AG09309 (cell line): ENCODE results near the gene CNTD1.

Experiments
- DNase-seq: peaks from one replicate; pipeline ENCODE4 v3.0.0-alpha.2; 2010; ENCODE audit warnings: low read depth
- H3K4me3 ChIP-seq: 2 replicates; pipeline ENCODE4 v1.5.1; 2011; ENCODE audit warnings: mild to moderate bottlenecking, low read depth, low read length, moderate library complexity; ENCODE audit not compliant: control insufficient read depth
- CTCF ChIP-seq: IDR thresholded peaks from 2 replicates; pipeline ENCODE4 v1.5.1; 2011; ENCODE audit warnings: mild to moderate bottlenecking, low read depth, low read length, inconsistent platforms; ENCODE audit not compliant: insufficient read depth, control insufficient read depth; ENCODE audit errors: missing control alignments

The CNTD1 gene

GRCh38 chr17:42772945-42773289 is 25.7 kb upstream of the CNTD1 start:
- no peak for TF ChIP-seq CTCF
- H3K4me3 ChIP-seq: peak overlapping the region; percentile 96
- no peak for DNase-seq

GRCh38 chr17:42773290-42774035 is 25.2 kb upstream of the CNTD1 start, which contains the start of gene VPS25:
VPS25 (plus strand) TSS chr17:42773449; CDS start chr17:42773476, 27 bp downstream.
- H3K4me3 ChIP-seq: peak within 1 kb of the TSS; percentile 96
- TF ChIP-seq CTCF: peak; percentile 31
- DNase-seq: peak; percentile 43

GRCh38 chr17:42774066-42774745 is 24.5 kb upstream of the CNTD1 start:
- H3K4me3 ChIP-seq: peak overlapping the region; percentile 96
- DNase-seq: no peak
- no peak for TF ChIP-seq CTCF

GRCh38 chr17:42775534-42776098 is 23.0 kb upstream of the CNTD1 start:
- H3K4me3 ChIP-seq: no peak overlapping the region
- DNase-seq: no peak

GRCh38 chr17:42778570-42778969 is 20.1 kb upstream of the CNTD1 start:
- TF ChIP-seq CTCF: no peak
- no peak for DNase-seq
- H3K4me3 ChIP-seq: no peak overlapping the region

More at GRCh38 chr17:42775534-42776098, 23.0 kb upstream of the CNTD1 start:
- TF ChIP-seq CTCF: no peak

- H3K4me3 ChIP-seq: no peak overlapping the region
- DNase-seq: no peak
- no peak for TF ChIP-seq CTCF
These were observed 19.2 kb upstream of the CNTD1 start for GRCh38 chr17:42779304-42779935.
